Endothelial cell of umbilical vein (primary cell): ENCODE results near the gene DLEC1. TPM values are rescaled to one million over a fixed set of nuclear protein-coding genes. Genes with fewer than 3 reads are reported as not detected.

Experiments
- BruUV-seq: library from RNA; stranded (reverse); fragments of 400-500 nt; replicated peaks from 2 replicates; lab custom pipeline; 2021; lab: Mats Ljungman, UMichigan
- CTCF ChIA-PET: fragments of 300-600, 350-600 bp; sonication (Branson Sonifier 250); formaldehyde crosslinking; loops from one replicate; lab custom pipeline; 2021; ENCODE audit warnings: antibody characterized with exemption, inconsistent platforms; lab: Charles Lee
- POLR2A ChIA-PET: fragments of 300-600, 350-600 bp; sonication (Branson Sonifier 250); formaldehyde crosslinking; loops from one replicate; lab custom pipeline; 2021; ENCODE audit warnings: antibody characterized with exemption, inconsistent platforms; lab: Charles Lee
- DNase-seq: peaks from one replicate; pipeline ENCODE4 v3.0.0-alpha.2; 2011; ENCODE audit warnings: low read depth, low spot score
- FAIRE-seq: peaks from 2 replicates; lab custom pipeline; 2011; peaks lifted over from hg19 to GRCh38; lab: Jason Lieb, UNC
- H2AFZ ChIP-seq: 2 replicates; pipeline ENCODE4 v1.6.0; 2012; ENCODE audit warnings: low read depth, low read length, control low read depth, inconsistent platforms
- H3K27ac ChIP-seq: 2 replicates; pipeline ENCODE4 v1.5.1; 2011; ENCODE audit warnings: low read depth, mild to moderate bottlenecking, control low read depth, low read length, moderate library complexity; ENCODE audit not compliant: insufficient read depth
- H3K27me3 ChIP-seq, 2 experiments: 2 replicates each; pipeline versions ENCODE4 v1.6.0 to v1.6.1; 2011; ENCODE audit warnings: low read length in 2 of 2, mixed read lengths in 1 of 2; ENCODE audit not compliant: control insufficient read depth in 2 of 2, insufficient read depth in 2 of 2
- H3K36me3 ChIP-seq, 2 experiments: 2 replicates in 1 of 2; 3 replicates in 1 of 2; pipeline ENCODE4 v1.5.1; 2011; ENCODE audit warnings: low read length in 2 of 2, mild to moderate bottlenecking in 1 of 2, moderate library complexity in 1 of 2; ENCODE audit not compliant: control insufficient read depth in 2 of 2, insufficient read depth in 2 of 2; ENCODE audit errors: extremely low read depth in 1 of 2
- H3K4me1 ChIP-seq: 3 replicates; pipeline ENCODE4 v1.5.1; 2011; ENCODE audit warnings: mild to moderate bottlenecking, low read length; ENCODE audit not compliant: control insufficient read depth, insufficient read depth; ENCODE audit errors: extremely low read depth
- H3K4me2 ChIP-seq: 2 replicates; pipeline ENCODE4 v1.6.1; 2011; ENCODE audit warnings: low read length, control low read depth, mixed read lengths; ENCODE audit not compliant: insufficient read depth
- H3K4me3 ChIP-seq, 3 experiments: fragments of 200-600 bp in 1 of 3; sonication (generic), shearing (Covaris generic) in 1 of 3; replicated peaks in 1 of 3; 2 replicates each; pipeline ENCODE4 v1.5.1; 2011 to 2016; ENCODE audit warnings: control low read depth in 3 of 3, low read length in 3 of 3, mild to moderate bottlenecking in 2 of 3, inconsistent platforms in 1 of 3, low read depth in 1 of 3, moderate library complexity in 1 of 3; ENCODE audit not compliant: insufficient read depth in 1 of 3
- H3K79me2 ChIP-seq: 2 replicates; pipeline ENCODE4 v1.6.0; 2012; ENCODE audit warnings: low read length, inconsistent platforms; ENCODE audit not compliant: control insufficient read depth, insufficient read depth
- H3K9ac ChIP-seq: replicated peaks from 2 replicates; pipeline ENCODE3; 2011; ENCODE audit warnings: low read length, control low read depth; ENCODE audit not compliant: insufficient read depth; ENCODE audit errors: extremely low read depth
- H3K9me1 ChIP-seq: replicated peaks from 3 replicates; pipeline ENCODE4 v1.6.0; 2011; ENCODE audit warnings: mild to moderate bottlenecking, low read length; ENCODE audit not compliant: control insufficient read depth, insufficient read depth; ENCODE audit errors: extremely low read depth
- H3K9me3 ChIP-seq: replicated peaks from 2 replicates; pipeline ENCODE4 v1.5.1; 2012; ENCODE audit warnings: low read length, inconsistent platforms; ENCODE audit not compliant: control insufficient read depth, insufficient read depth
- H4K20me1 ChIP-seq: replicated peaks from 2 replicates; pipeline ENCODE3; 2011; ENCODE audit warnings: mild to moderate bottlenecking, low read length; ENCODE audit not compliant: control insufficient read depth, insufficient read depth; ENCODE audit errors: extremely low read depth
- EZH2 ChIP-seq: IDR thresholded peaks from 2 replicates; pipeline ENCODE4 v1.6.1; 2012; ENCODE audit warnings: borderline replicate concordance, low read depth, mild to moderate bottlenecking, moderate library complexity, low read length, inconsistent platforms; ENCODE audit not compliant: severe bottlenecking
- FOS ChIP-seq: IDR thresholded peaks from 2 replicates; pipeline ENCODE4 v1.6.1; 2011; ENCODE audit warnings: mild to moderate bottlenecking, low read length, moderate library complexity, borderline replicate concordance; ENCODE audit not compliant: insufficient read depth
- GATA2 ChIP-seq: IDR thresholded peaks from 2 replicates; pipeline ENCODE4 v1.7.0; 2011; ENCODE audit warnings: low read depth, mild to moderate bottlenecking, moderate library complexity, mixed read lengths, low read length; ENCODE audit not compliant: insufficient read length, insufficient read depth
- MAX ChIP-seq: IDR thresholded peaks from 2 replicates; pipeline ENCODE4 v1.6.1; 2011; ENCODE audit not compliant: insufficient read depth, insufficient read length
- dilution Hi-C: fragments of 300-500 bp; cut with MboI; formaldehyde crosslinking; loops from one replicate; pipeline ENCODE4 v1.15.0; 2019; ENCODE audit warnings: low sequenced_read_pairs; ENCODE audit not compliant: extremely low pct_ligation_motif_present
- intact Hi-C: fragments of 100-400 bp; cut with micrococcal nuclease; formaldehyde crosslinking; loops from one replicate; pipeline ENCODE4 v1.10.0; 2022
- polyA plus RNA-seq, 4 experiments: library from polyadenylated mRNA; depleted of rRNA in 3 of 4; stranded (reverse) in 3 of 4; unstranded in 1 of 4; fragments of >200 nt; gene quantifications; 2 replicates each; pipeline versions ENCODE4 v1.2.1 to v1.2.3, GENCODE V29; 2011 to 2012; ENCODE audit warnings: missing spikeins in 1 of 4
- total RNA-seq: library from RNA; stranded (reverse); gene quantifications from 2 replicates; pipeline ENCODE4 v1.2.3, GENCODE V29; 2021

The DLEC1 gene
- total and polyA plus RNA-seq, 2 donors (not counting 3 experiments of a cell fraction or from before 2014, with no cell fraction given), result not detected

- BruUV-seq, result no TSS peak
- no peak for DNase-seq
- POLR2A ChIA-PET, result no interaction called here
- H3K36me3 ChIP-seq, result peaks cover 0 to 7% of the 10 kb centered on the region in 2 experiments
- no peak overlapping the region for H3K27ac ChIP-seq
- TF ChIP-seq MAX, result no peak
- no peak for TF ChIP-seq GATA2
- TF ChIP-seq EZH2, result no peak
- TF ChIP-seq FOS, result no peak
- CTCF ChIA-PET, result no interaction called here
- H3K27me3 ChIP-seq, result no peaks in the 10 kb centered on the region
- H3K9me1 ChIP-seq, result no peaks in the 10 kb centered on the region
- dilution Hi-C loops (no loop called here), intact Hi-C loops (no loop called here)
- H4K20me1 ChIP-seq, result no peaks in the 10 kb centered on the region
- no peaks in the 10 kb centered on the region for H3K9me3 ChIP-seq
- no peak overlapping the region for H3K9ac ChIP-seq
- H3K4me1 ChIP-seq, result no peaks in the 10 kb centered on the region
- no peak for FAIRE-seq
- H2AFZ ChIP-seq, result no peak overlapping the region
- no peak overlapping the region for H3K4me2 ChIP-seq
- no peak overlapping the region for H3K4me3 ChIP-seq
- no peaks in the 10 kb centered on the region for H3K79me2 ChIP-seq
Observed at GRCh38 chr3:38017445-38018295, 21.3 kb upstream of the DLEC1 start.
